SHP77 (cell line): ENCODE results near the gene ZFAND3.
"Not testable (repeated sequence)": the region's sequence is repeated elsewhere in the genome, so short reads cannot be mapped to it uniquely, and the experiment has no call there.

Source experiments
- DNase-seq, 2 experiments: peaks; one replicate each; lab custom pipeline; 2025; lab: John Stamatoyannopoulos, UW

ZFAND3 gene

GRCh38 chr6:37972994-37973757, 153.6 kb downstream of the ZFAND3 start:
- no peak for DNase-seq

- no peak for DNase-seq
Measured at GRCh38 chr6:37974381-37974780, 154.9 kb downstream of the ZFAND3 start.

GRCh38 chr6:37974943-37975342, 155.4 kb downstream of the ZFAND3 start:
- DNase-seq = no peak

- DNase-seq = no peak
Measured at GRCh38 chr6:37977715-37978114, 158.2 kb downstream of the ZFAND3 start.

- no peak for DNase-seq
Measured at GRCh38 chr6:37979392-37980221, 160.1 kb downstream of the ZFAND3 start.

GRCh38 chr6:37980222-37980595, 160.7 kb downstream of the ZFAND3 start:
- DNase-seq = no peak

GRCh38 chr6:37981626-37982025, 162.1 kb downstream of the ZFAND3 start:
- no peak for DNase-seq

GRCh38 chr6:37982317-37982716, 162.8 kb downstream of the ZFAND3 start:
- DNase-seq = no peak

- no peak for DNase-seq
Measured at GRCh38 chr6:37983720-37984501, 164.4 kb downstream of the ZFAND3 start.

GRCh38 chr6:37984578-37984977, 165.1 kb downstream of the ZFAND3 start:
- DNase-seq = no peak

GRCh38 chr6:37985355-37985754, 165.8 kb downstream of the ZFAND3 start:
- DNase-seq = no peak

- no peak for DNase-seq
Measured at GRCh38 chr6:37987018-37987417, 167.5 kb downstream of the ZFAND3 start.

GRCh38 chr6:37987559-37987958, 168.0 kb downstream of the ZFAND3 start:
- DNase-seq = no peak

- no peak for DNase-seq
Measured at GRCh38 chr6:37988127-37988526, 168.6 kb downstream of the ZFAND3 start.

GRCh38 chr6:37988696-37989095, 169.2 kb downstream of the ZFAND3 start:
- DNase-seq = no peak

GRCh38 chr6:37990762-37991525, 171.4 kb downstream of the ZFAND3 start:
- DNase-seq = no peak

GRCh38 chr6:37992749-37993148, 173.2 kb downstream of the ZFAND3 start:
- DNase-seq = no peak

GRCh38 chr6:37993194-37993593, 173.7 kb downstream of the ZFAND3 start:
- not testable (repeated sequence) for DNase-seq

GRCh38 chr6:37993596-37993995, 174.1 kb downstream of the ZFAND3 start:
- no peak for DNase-seq

- no peak for DNase-seq
Measured at GRCh38 chr6:37994223-37994622, 174.7 kb downstream of the ZFAND3 start.

- no peak for DNase-seq
Measured at GRCh38 chr6:37998366-37998765, 178.8 kb downstream of the ZFAND3 start.

- no peak for DNase-seq
Measured at GRCh38 chr6:38001386-38001785, 181.9 kb downstream of the ZFAND3 start.
